GM21825 (cell line): ENCODE measurements around the gene TTLL9.

Experiments
- ATAC-seq: cut with Tn5 transposase; IDR thresholded peaks from one replicate; pipeline ENCODE4 v1.9.1; 2021; ENCODE audit warnings: mild to moderate bottlenecking, moderate library complexity; ENCODE audit not compliant: unreplicated experiment

Gene TTLL9

DNA sequence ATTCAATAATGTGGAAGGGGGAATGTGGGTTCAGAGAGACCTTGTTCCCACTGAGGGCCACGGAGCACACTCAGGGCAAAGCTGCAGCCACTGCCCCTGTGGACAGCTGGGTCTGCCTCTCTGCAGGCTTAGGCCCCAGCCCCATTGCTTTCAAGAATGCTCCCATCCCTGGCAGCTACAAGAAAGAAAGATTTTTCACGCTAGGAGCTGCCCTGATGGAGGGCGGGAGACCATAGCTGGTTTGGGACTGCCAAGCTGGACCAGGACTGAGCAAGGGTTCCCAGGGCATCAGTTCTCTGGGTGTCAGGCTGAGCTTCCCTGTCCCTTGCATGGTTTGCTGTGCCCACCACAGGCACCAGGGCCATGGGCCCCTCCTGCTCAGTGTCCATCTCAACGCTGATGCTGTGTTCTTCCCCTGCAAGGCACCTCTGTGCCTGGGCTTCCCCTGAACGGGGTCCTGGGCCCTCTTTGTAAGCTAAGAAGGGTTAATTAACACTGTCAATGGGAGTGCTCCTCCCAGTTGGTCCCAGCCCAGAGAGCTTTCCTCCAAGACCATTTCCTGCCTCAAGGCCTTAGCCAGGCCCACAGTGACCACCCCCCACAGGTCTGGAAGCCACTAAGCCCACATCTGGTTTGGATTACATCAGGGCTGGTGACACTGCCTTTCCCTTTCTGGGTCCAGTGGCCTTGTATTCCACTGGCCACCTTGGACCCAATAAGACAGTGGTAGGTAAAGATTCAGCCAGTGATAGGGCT lies 33.4 kb upstream of the TTLL9 start:
- ATAC-seq, result no peak

DNA sequence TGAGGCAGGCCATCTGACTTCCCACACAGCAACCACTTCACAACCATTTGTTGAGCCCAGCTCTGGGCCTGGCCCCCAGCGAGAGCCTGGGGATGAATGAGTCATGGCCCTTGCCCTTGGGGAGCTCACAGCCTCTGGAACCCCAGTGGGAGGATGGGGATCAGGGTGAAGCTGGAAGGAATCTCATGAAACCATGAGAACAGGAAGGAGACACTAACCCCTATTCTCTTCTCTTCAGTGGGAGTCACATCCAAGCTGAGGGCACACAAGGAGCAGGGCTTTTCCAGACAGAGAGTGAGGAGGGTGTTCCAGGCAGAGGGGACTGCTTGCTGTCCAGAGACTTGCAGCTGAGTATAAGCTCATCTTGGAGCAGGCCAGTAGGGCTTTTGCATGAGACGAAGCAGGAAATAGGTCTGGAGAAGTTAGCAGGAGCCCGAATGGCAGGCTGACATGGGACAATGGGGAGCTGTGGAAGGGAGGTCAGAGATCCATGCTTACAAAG lies 32.5 kb upstream of the TTLL9 start:
- ATAC-seq, result no peak

DNA sequence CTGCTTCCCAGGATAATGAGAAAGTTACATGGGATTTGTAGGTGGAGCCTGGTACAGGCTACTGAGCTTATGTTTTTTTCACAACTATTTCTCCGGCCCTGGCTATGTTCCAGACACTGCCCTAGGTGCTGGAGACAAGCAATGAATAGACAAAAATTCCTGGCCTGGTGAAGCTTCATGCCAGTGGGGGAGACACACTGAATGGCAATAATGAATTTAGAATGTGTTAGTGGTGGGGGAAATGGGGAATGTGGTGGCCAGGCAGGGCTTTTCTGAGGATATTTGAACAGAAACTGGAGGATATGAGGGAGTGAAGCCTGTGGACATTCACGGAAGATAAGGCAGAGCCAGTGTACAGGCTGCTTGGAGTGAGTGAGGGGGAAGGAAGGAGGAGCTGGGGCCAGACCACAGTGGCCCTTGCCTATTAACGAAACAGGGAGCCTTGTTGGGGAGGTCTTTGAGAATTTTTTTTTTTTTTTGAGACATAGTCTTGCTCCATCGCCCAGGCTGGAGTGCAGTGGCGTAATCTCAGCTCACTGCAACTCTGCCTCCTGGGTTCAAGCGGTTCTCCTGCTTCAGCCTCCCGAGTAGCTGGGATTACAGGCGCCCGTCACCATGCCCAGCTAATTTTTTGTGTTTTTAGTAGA lies 31.7 kb upstream of the TTLL9 start:
- ATAC-seq, result no peak

DNA sequence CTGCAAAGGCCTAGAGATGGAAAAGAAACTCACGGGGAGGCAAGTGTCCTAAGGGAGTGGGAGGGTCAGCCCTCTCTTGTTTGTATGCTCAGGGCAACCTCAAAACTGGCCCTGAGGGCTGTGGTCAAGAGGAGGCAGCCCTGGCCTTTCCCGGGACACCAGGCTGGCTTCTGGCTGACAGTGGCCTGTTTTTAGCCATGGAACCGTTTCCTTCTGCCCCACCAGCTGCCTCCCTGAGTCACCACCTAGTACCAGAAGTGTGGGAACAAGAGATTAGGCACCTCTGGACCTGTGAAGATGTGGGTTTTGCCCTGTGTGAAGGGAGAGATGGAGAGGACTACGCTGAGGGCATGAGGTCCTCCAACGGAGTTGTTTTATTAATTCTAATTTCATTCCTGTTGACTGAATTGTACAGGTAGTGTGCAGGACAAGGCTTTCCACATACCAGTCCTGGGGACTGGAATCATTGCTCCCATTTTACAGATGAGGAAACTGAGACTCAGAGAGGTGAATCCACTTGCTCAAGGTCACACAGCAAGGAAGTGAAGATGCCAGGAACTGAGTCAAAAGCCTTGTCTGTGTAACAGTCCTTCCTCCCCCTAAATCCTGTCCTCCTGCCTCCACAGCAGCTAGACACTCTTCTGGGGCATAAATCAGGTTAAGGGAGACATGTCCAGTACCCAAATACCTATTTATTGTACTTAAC lies 30.5 kb upstream of the TTLL9 start:
- no peak for ATAC-seq

DNA sequence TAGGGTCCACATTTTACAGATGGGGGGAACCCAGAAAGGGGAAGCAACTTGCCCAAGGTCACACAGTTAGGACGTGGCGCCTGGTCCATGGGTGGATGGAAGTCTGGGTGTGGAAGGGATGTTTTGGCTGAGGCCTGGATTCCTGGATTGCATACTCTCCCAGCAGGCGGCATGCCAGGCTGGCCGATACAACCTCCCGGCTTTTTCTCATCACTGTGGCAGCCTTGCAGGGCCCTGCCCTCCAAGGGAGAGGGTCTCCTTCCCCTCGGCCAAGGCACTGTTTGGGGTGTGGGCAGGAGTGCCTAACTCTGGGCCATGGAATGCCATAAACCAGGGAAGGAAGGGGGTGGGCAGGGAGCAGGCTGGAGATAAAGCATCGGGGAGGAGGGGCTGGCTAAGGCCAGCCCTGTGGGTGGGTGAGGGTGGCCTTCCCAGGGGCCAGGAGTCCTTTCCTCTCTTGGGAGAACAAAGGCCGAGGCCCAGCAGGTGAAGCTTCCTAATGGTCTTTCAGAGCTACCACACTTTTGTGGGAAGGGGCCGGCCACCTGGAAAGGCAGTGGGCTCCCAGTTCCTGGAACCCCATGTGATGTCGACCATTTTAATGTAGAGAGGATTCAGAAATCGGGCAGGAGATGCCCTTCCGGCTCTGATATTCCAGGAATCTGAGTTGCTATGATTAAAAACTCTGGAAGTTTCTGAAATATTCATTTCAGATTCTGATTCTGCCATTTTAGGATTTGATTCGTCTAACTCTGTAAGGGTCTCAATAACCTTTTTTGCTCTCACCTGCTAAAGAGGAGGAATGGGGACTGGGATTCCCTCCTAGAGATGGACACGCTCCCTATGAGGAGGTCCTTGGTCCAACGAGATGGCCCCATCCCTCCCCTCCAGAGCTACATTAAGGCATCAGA lies 29.3 kb upstream of the TTLL9 start:
- no peak for ATAC-seq

DNA sequence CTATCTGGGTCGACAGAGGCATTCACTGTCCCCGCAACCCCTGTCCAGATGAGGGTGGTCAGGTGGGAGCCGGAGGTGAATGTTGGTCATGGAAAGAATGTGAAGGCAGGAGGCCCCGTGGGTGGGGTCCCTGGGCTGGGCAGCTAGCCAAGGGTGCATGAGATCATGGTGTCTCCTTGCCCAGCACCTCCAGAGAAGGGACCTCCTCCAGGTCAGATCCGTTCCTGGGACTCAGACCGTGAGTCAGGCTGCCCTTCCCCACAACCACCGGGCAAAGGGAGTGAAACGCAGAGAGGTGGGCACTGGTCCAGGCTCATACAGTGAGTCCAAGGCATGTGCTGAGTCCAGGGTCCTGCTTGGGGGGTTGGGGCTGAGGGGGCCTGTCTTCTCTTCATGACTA lies 28.5 kb upstream of the TTLL9 start:
- no peak for ATAC-seq

DNA sequence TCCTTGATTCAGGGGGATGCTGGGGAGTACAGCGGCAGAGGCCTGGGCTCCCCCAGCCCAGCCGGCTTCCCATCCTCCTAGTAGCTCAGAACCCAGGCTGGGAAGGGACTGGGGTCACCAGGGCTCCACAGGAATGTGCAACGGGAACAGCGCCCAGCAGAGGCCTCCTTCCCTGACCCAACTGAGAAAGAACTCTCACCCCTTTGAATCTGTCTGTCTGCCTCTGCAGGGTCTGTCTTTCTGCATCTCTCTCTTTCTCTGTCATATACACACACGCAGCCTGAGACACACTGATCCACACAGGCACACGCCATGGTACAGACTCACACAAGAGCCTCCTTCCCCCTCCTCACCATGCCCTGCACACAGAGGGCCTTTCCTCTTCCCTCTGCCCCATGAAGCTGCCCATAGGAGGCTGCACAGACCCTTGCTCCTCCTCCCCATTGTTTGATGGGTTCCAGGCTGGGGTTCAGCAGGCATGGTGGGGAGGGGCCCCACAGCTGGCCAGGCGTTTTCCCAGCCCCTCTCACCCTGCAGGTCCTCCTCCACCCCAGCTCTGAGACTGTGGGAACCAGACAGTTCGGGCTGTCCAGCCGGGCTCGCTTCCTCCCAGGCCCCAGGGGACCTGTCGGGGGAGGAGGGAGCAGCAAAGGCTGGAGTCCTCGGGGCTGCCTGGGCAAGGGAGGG lies 27.8 kb upstream of the TTLL9 start:
- ATAC-seq, result no peak

DNA sequence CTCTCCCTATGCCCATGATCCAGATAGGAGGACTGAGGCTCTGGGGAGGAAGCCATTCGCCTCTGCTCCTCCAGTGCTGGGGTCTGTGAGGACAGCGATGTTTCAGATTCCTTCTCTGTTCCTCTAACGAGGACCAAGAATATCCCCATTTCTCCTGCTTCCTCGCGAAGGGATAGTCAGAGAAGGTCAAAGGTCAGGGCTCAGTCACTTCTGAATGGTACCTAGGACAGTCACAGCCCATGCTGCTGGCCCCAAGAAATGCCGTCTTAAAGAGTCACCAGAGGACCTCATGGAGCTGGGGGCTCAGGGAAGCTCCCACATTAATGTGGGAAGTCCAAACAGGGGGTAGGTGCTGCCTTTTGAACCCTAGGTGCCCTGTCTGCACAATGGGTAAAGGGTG lies 27.1 kb upstream of the TTLL9 start:
- ATAC-seq, result no peak

DNA sequence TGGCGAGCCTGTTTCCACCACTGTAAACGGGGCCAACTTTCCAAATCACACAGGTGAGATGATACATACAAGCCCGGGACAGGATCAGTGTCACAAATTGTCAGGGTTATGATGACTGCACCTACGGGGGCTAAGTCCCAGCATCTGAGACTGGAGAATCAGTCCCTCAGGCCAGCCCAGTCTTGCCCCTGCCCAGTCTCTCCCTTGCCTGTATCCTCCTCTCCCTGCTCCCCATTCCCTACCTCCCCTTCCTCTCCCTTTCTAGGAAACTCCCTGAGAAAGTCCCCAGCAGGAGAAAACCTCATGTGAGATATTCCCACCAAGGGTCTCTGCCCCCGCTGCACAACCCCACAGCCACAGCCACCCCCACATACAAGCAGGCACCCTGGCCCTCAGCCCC lies 26.6 kb upstream of the TTLL9 start:
- ATAC-seq, result no peak

DNA sequence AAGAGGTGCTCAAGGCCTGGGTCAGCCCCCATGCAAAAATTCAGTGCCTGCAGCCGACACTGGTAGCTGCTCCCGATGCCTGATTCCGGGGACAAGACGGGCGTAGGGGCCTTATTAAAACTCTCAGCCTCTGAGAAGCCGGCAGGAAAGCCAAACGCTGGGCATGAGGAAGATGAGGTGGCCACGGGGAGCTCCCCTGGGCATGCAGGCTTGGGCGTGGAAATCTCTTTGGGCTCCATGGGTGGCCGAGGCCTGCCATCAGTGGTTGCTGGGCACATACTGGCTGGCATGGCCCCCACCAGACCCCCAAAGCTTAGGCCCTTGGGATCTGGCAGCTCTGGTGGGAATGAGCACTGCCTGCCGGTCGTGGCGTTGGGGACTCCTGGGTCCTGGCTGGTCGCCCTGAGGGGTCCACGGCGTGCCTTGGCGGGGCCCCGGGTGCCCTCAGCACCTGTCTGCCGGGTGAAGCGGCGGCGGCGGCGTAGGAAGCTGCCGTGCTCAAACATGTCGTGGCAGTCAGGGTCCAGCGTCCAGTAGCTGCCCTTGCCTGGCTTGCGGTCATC lies 25.6 kb upstream of the TTLL9 start:
- ATAC-seq, result no peak

DNA sequence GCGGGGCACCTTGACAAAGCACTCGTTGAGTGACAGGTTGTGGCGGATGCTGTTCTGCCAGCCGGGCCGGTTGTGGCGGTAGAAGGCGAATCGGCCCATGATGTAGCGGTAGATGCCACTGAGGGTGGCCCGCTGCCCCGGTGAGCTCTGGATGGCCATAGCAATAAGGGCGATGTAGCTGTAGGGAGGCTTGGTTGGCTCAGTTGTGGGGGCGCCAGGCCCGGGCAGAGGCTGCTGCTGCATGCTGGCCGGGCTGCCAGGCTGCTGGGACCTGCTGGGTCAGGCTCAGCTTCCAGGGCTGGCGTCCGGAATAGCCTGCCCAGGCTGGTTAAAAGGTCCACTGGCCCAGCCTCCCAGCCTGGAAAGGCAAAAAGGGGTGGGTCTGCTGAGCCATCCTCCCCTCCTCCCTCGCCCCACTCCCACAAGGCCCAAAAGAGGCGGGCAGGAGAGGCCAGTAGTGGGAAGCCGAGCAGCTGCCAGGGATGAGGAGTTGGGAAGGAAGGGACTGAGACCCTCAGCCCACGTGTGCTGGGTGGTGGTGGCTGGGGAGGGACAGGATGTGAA lies 25.1 kb upstream of the TTLL9 start, which contains the start of gene FOXS1:
Gene FOXS1, minus strand, starts transcription at position 305 of the 564 bp plus-strand sequence. Its CDS starts 62 bp downstream, at position 243.
- no peak for ATAC-seq

DNA sequence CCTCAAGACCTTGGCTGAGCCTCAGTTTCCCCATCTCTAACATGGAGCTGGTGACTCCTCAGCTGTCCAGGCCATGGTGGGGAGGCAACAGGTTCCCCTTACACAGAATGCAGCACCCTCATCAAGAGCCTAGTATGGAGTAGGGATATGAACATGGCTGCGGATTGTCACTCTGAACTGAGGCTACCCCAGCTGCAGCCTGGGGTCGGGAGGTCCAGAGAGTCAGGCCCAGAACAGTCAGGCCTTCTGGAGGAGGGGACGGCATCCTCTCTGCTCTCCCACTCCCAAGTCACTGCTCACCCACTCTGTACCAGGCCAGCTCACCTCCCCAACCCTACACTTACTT lies 23.7 kb upstream of the TTLL9 start:
- ATAC-seq, result no peak

DNA sequence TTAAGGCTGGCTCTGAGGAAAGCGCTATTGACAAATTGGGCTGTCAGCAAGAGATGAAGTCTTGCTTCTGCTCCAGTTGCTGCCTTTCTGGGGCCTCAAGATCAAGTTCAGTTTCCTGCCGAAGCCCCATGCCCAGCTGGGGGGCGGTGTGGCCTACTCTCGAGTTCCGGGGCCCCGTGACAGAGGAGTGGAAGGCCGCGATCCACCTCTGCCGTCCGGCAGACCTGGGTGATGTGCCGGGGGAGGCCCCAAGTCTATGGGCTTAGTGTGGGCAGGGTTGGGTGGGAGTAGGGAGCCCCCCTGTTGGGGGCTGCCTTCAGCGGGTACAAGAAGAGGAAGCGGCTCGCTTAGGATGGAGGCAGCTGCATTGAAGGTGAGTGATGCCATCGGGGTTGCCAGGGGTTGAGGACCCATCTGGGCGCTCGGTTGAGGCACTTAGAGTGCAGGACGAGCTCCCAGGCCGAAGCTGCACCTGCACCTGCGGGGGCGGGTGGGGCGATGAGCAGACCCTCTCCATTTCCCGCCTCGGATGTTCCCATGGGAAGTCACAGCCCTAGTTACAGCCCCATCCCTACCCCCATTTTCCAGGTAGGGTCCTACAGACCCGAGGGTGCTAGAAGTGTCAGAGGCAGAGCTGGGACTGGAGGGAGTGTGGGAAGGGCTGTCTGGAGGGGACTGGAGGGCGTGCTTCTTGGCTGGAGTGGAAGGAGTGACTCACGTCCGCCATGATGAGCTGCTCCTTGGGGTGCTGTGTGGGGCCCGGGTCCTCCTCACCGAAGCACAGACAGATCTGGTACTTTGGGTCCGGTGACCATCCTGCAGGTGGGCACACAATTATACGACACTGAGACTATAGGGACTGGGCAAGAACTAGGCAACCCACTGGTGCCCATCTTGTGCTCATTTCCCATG lies 22.1 kb upstream of the TTLL9 start:
- no peak for ATAC-seq

DNA sequence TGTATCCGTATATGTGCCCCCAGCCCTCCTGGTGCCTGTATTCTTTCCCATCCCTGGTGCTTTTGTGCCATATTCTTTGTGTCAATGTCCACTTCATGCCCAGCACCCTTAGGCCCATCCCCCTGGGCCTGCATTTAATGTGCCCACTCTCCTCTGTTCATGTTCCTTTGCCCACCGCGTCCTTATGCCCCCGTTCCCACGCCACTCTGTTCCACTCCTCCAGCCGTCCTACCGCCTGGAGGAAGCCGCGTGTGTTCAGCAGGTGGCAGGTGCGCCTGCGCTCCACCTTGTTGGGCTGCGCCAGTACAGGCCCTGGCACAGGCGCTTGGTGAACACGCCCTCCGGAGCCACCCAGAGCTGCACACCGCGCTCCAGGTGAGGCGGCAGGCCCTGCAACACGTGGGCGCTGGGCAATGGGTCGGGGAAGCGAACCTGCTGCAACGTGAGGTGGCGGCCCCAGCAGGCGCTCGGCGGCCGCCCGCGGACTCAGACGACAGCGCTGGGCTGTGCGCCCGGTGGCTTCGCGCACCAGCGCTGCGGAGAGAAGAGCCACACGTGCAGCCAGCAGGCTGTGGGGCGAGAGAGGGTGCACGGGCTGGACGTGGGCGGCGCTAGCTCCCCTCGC lies 21.0 kb upstream of the TTLL9 start:
- ATAC-seq, result no peak

DNA sequence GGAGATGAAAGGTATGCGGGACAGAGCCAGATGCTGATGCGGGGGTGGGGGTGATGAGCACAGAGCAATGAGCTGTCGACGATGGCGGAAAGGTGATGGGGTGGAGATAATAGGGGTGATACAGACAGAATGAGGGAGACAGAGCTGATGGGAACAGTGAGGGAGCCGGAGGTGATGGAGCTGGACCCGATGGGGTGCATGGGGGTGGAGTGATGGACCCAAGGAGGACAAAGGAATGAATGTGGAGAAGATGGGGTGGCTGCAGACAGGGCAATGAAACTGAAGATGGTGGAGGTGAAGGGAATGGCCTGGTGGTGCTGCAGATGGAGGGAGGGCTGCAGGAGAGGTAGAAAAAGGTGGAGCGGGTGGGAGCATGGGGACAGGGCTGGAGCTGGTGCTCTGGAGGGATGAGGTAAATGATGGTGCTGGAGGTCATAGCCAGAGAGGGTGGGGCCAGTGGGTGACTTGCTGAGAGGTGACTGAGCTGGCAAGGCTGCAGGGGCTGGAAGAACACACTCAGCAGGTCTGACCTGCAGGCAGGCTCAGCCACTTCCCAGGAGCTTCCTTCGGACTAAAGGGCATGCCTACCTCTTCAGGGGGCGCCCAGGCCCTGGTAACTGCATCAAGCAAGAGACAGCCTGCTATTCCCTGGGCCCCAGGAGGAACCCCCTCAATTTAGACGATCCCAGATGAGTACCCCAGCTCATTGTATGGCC lies 19.0 kb upstream of the TTLL9 start:
- no peak for ATAC-seq

DNA sequence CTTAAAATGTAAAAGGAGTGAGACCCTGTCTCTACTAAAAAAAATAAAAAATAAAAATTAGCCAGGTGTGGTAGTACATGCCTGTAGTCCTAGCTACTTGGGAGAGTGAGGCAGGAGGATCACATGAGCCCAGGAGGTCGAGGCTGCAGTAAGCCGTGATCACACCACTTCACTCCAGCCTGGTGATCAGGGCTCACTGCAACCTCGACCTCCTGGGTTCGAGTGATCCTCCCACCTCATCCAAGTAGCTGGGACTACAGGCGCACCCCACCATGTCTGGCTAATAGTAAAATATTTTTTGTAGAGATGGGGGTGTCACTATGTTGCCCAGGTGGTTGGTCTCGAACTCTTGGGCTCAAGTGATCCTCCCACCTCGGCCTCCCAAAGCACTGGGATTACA lies 17.0 kb upstream of the TTLL9 start:
- no peak for ATAC-seq

DNA sequence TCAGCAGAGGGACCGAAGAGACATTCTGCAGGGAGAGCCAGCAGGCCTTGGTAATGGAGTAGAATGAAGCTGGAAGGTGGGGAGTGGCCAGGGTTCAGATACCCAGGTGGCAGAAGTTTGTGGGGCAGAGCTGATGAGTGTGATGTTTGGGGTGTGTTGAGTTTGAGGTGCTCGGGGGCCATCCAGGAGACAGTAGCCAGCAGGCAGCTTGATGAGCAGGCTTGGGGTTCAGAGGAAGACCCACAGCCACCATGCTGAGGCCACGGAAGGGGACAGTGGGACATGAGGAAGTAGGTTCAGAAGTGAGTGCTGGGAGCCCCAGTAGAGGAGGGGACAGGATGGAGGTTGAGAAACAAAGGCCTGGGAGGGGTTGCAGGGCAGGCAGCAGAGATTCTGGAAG lies 13.9 kb upstream of the TTLL9 start:
- ATAC-seq, result no peak
